Endothelial cell (in vitro differentiated cells): ENCODE measurements around the gene BPI. TPM values are rescaled to one million over a fixed set of nuclear protein-coding genes. Genes with fewer than 3 reads are reported as not detected.

Experiments used
- DNase-seq: peaks from one replicate; pipeline ENCODE4 v3.0.0; 2021; ENCODE audit warnings: low spot score
- H3K27ac Mint-ChIP-seq: one replicate; pipeline ENCODE4 v1.8.0; 2021; ENCODE audit warnings: mixed read lengths, inconsistent platforms; ENCODE audit not compliant: unreplicated experiment
- H3K27me3 Mint-ChIP-seq: one replicate; pipeline ENCODE4 v1.8.0; 2021; ENCODE audit warnings: mild to moderate bottlenecking, moderate library complexity, mixed read lengths, inconsistent platforms; ENCODE audit not compliant: unreplicated experiment
- H3K36me3 Mint-ChIP-seq: one replicate; pipeline ENCODE4 v1.8.0; 2021; ENCODE audit warnings: mild to moderate bottlenecking, low read depth, mixed read lengths, inconsistent platforms; ENCODE audit not compliant: unreplicated experiment
- H3K4me1 Mint-ChIP-seq: one replicate; pipeline ENCODE4 v1.8.0; 2021; ENCODE audit warnings: mild to moderate bottlenecking, mixed read lengths, inconsistent platforms; ENCODE audit not compliant: unreplicated experiment
- H3K4me3 Mint-ChIP-seq: one replicate; pipeline ENCODE4 v1.8.0; 2021; ENCODE audit warnings: mild to moderate bottlenecking, mixed read lengths, inconsistent platforms; ENCODE audit not compliant: unreplicated experiment
- H3K9me3 Mint-ChIP-seq: one replicate; pipeline ENCODE4 v1.8.0; 2021; ENCODE audit warnings: mixed read lengths, inconsistent platforms; ENCODE audit not compliant: unreplicated experiment
- CTCF ChIP-seq: fragments of 200-600 bp; sonication (generic); IDR thresholded peaks from one replicate; pipeline ENCODE4 v1.5.0; 2021; ENCODE audit warnings: antibody characterized with exemption; ENCODE audit not compliant: unreplicated experiment
- total RNA-seq: library from RNA; stranded (reverse); fragmentation: NEBNext Ultra II Directional; extraction: Animal tissue kit (Norgen Biotek cat#: 25700); gene quantifications from one replicate; pipeline ENCODE4 v1.2.1, GENCODE V29; 2021; ENCODE audit not compliant: unreplicated experiment

BPI gene
- total RNA-seq, 1 donor from 2014 or later, result not detected

- no peak for TF ChIP-seq CTCF
- H3K27ac Mint-ChIP-seq, result no peak overlapping the region
- DNase-seq, result no peak
- H3K4me3 Mint-ChIP-seq, result no peak overlapping the region
- H3K9me3 Mint-ChIP-seq, result no peaks in the 10 kb centered on the region
- peaks cover 2% of the 10 kb centered on the region for H3K27me3 Mint-ChIP-seq
- H3K4me1 Mint-ChIP-seq, result no peaks in the 10 kb centered on the region
- H3K36me3 Mint-ChIP-seq, result no peaks in the 10 kb centered on the region
Measured at GRCh38 chr20:38270869-38271605, 32.9 kb upstream of the BPI start.

GRCh38 chr20:38271608-38272120, 32.3 kb upstream of the BPI start:
- no peak overlapping the region for H3K27ac Mint-ChIP-seq
- no peaks in the 10 kb centered on the region for H3K36me3 Mint-ChIP-seq
- no peaks in the 10 kb centered on the region for H3K4me1 Mint-ChIP-seq
- no peak overlapping the region for H3K4me3 Mint-ChIP-seq
- peaks cover 2% of the 10 kb centered on the region for H3K27me3 Mint-ChIP-seq
- no peak for TF ChIP-seq CTCF
- H3K9me3 Mint-ChIP-seq, result no peaks in the 10 kb centered on the region
- no peak for DNase-seq

GRCh38 chr20:38272398-38272797, 31.6 kb upstream of the BPI start:
- TF ChIP-seq CTCF, result no peak
- H3K4me1 Mint-ChIP-seq, result no peaks in the 10 kb centered on the region
- H3K9me3 Mint-ChIP-seq, result no peaks in the 10 kb centered on the region
- DNase-seq, result no peak
- H3K27me3 Mint-ChIP-seq, result peaks cover 2% of the 10 kb centered on the region
- no peak overlapping the region for H3K27ac Mint-ChIP-seq
- H3K4me3 Mint-ChIP-seq, result no peak overlapping the region
- no peaks in the 10 kb centered on the region for H3K36me3 Mint-ChIP-seq

DNA sequence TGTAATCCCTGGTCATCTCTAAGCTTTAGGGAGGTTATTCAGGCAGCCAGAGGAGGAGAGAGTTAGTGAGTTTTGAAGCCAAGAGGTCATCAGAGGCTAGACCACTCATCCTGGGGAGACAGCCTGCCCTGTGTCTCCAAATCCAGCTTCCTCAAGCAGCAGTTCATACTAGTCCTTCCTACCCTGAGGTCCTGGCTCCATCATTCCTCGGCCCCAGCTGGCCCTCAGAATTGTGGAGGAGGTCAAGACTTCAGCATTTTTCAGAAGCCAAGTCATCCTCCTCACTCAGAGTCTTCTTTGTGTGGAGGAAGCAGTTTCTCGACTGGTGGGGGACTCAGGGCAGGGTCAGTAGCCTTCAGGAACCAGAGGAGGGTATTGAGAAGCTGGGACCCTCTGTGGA, 31.0 kb upstream of the BPI start:
- Mint-ChIP-seq H3K4me1 (no peaks in the 10 kb centered on the region), H3K27ac (no peak overlapping the region), H3K9me3 (no peaks in the 10 kb centered on the region), H3K36me3 (no peaks in the 10 kb centered on the region), H3K27me3 (peaks cover 2% of the 10 kb centered on the region), H3K4me3 (no peak overlapping the region)
- TF ChIP-seq CTCF, result no peak
- no peak for DNase-seq

GRCh38 chr20:38275815-38276550, 28.0 kb upstream of the BPI start:
- H3K4me1 Mint-ChIP-seq, result no peaks in the 10 kb centered on the region

More at GRCh38 chr20:38275815-38276550, 28.0 kb upstream of the BPI start:
- Mint-ChIP-seq H3K27ac (no peak overlapping the region), H3K9me3 (no peaks in the 10 kb centered on the region), H3K4me3 (no peak overlapping the region), H3K27me3 (peaks cover 3% of the 10 kb centered on the region), H3K36me3 (no peaks in the 10 kb centered on the region)
- no peak for TF ChIP-seq CTCF
- no peak for DNase-seq
